HG02973 (cell line): ENCODE measurements around the gene GRAMD2A.
"Not testable (repeated sequence)": the region's sequence is repeated elsewhere in the genome, so short reads cannot be mapped to it uniquely, and the experiment has no call there.

ENCODE experiments used
- ATAC-seq: cut with Tn5 transposase; IDR thresholded peaks from one replicate; pipeline ENCODE4 v1.9.1; 2021; ENCODE audit warnings: moderate library complexity; ENCODE audit not compliant: unreplicated experiment

GRAMD2A gene

DNA sequence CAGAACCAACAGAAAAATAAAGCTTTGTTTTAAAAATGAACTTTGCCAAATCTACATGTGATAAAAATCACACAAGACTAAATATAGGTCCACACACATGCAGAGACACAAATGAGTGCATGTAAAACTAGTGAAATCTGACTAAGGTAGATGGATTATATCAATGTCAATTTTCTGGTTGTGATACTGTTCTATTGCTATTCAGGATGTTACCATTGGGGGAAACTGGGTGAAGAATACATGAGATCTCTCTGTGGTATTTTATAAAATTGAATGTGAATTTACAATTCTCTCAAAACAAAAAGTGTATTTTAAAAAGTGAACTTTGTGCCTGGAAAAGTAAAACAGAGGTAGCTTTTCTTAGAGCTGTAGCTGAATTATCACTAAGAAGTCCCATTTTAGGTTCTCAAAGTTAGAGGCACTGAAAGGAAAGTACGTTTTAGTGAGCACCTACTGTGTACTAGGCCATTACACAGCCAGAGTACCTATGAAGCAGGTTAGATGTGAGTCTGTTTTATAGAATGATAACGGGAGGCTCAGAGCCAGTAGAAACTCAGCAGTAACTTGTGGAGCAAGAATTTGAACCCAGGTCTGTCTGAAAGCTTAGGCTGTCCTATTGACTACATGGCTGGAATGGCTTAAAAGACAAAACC is 8.2 kb downstream of the GRAMD2A start:
- ATAC-seq: no peak

DNA sequence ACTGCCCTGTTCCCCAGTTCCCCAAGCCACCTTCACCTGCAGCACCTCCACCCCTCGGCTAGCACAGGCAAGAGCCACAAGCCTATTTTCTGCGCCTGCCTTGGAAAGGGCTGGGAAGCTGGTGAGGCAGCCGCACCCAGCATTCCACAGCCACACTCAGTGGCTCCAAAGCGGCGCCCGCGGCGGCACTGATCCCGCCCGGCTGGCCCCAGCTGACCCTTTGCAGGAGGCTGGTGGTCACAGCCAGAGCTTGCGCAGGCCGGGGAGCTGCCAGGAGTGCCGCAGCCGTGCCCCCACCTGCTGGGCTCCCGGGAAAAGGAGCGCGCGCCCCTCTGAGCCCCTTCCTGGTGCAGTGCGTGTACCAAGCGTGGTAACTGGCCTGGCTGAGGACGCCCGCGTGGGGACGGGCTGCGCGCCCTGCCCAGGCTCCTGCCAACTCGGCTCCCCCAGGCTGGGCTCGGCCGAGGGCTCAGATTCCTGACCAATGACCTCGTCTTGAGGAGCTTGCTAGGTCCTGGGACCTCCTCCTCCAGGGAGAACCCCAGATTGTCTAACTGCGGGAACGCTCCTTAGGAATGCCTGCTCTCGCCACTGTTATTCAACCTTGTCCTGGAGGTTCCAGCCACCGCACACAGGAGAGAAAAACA is 13.3 kb downstream of the GRAMD2A start:
- no peak for ATAC-seq

DNA sequence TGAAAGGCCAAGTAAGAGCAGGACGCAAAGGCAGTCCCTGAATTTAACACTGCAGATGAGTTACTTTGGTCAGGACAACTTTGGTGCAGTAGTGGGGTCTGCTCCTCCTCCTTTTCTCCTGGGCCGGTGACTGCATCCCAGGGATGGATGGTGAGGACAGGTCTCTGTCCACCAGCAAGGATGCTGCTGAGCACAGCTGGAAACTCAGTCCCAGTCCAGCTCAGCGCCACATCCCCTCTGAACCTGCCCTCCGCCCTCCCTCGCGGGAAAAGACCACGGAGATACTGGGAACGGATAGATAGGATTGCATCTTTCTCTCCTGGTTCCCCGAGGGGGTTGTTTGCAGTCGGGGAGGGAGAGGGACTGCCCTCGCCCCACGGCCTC is 13.8 kb downstream of the GRAMD2A start:
- ATAC-seq: no peak

DNA sequence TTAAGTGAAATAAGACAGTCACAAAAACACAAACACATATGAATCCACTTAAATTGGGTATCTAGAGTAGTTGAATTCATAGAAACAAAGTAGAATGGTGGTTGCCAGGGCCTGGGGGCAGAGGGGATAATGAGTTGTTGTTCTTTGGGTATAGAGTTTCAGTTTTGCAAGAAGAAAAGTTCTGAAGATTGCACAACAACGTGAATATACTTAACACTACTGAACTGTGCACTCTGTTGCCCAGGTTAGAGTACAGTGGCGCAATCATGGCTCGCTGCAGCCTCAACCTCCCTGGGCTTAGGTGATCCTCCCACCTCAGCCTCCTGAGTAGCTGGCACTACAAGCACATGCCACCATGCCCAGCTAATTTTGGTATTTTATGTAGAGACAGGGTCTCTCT is 14.9 kb downstream of the GRAMD2A start:
- no peak for ATAC-seq

DNA sequence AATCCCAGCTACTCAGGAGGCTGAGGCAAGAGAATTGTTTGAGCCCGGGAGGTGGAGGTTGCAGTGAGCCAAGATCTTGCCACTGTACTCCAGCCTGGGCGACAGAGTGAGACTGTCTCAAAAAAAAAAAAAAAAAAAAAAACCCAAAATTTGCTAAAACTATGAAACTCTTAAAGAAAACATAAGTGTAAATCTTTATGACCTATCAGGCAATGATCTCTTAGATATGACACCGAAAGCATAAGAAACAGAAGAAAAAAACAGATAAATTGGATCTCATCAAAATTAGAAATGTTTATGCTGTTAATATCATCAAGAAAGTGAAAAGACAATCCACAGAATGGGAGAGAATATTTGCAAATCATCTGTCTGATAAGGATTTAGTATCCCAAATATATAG is 15.3 kb downstream of the GRAMD2A start:
- no peak for ATAC-seq

DNA sequence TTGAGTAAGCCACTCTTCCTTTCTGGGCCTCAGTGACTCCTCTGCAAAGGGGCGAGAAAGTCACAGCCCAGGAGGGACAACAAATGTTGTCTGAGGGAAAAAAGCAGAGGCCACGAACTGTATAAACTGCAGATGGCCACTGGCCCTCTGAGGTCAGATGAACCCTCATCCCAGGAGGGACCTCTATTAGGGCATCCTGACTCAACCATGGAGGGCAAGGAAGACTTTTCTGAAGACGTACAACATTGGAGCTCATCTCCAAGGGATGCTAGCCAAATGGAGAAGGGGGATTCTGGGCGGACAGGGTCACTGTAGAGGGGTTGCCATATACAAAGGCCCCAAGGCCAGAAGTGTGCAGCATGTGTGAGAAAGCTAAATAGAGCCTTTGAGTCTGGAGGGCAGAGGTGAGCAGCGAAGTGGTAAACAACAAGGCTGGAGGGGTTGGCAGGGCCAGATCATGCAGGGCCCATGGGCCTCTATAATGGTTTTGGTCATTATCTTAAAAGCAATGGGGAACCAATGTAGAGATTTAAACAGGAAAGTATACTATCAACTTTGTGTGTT is 16.7 kb downstream of the GRAMD2A start:
- ATAC-seq: no peak

DNA sequence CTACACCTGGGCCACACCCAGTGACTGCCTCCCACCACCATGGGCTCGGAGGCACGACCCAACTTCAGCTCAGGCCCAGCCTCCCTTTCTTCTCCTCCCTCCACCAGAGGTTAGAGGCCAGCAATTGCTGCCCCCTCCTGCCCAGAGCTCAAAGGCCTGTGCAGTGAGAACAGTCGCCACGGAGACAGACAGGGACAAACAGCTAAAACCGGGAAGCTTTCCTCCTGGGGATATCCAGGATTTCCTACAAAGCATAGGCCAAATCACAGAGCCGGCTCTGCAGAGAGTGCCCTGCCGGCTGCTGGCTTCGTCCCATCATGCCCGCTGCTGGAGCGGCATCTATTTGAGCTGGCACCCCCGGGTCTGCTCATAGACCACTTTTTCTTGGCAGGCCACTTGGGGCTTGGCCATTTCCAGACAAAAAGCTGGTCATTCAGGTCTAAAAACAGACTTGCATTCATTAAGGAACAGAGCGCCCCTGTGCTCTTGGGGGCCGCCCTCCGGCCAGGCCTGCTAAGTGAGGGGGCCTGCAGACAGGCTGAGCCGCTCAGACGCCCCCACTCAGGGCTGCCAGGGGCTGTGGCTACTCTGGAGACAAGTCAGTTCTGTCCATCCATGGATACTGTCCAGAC is 17.5 kb downstream of the GRAMD2A start:
- no peak for ATAC-seq

DNA sequence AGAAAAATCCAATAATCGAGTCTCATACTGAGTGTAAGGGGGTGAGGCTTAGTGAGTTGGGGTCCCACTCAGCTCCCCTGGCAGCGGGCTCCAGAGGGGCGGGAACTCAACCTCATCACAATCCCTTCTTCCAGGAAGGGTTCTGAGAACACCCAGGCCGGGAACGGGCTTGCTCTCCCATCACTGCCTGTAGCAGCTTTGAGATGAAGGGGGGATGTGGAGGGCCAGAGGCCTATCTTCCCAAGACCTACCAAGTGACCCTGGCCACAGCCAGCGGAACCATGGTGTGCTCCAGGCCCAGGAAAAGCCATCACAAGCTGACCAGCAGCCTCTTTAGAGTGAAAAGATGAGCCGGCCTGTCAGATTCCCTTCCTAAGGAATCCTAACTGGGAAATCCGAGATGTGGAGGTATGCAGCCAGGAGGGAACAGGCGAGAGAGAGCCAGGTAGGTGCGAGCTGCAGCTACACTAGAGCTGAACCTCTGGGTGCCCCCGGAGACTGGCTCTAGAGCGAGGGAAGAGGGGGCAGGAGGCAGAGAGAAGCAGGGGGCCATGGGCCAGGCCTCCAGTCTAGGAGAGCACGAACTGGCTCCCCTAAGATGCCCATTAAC is 18.5 kb downstream of the GRAMD2A start:
- no peak for ATAC-seq

DNA sequence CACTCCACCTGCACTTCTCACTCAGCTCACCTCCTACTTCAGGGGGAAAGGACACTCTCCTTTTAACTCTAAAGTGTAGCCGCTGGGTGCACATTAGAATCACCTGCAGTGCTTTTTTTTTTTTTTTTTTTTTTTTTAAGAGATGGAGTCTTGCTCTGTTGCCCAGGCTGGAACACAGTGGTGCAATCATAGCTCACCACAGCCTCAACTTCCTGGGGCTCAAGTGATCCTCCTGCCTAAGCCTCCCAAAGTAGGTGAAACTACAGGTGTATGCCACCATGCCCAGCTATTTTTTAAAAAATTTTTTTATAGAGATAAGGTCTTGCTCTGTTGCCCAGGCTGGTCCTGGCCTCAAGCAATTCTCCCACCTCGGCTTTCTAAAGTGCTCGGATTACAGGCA is 20.8 kb downstream of the GRAMD2A start:
- ATAC-seq: no peak

DNA sequence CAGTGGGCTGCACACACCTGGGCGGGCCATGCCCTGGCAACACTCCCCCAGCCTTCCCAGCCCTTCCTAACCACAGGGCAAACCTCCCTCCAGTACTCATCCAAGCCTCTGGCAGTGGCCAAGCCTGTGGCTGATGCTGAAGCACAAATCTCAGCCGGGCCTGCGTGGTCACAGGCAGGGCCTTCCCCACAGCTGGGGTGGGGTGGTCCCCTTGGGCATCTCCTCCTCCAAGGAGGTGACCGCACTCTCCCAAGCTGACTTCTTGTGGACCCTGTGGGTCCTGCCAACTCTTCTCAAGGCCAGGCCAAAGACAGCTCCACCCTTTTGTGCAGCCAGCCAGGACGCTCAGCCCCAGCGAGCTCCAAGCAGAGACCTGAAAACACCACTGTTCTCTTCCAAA is 21.4 kb downstream of the GRAMD2A start:
- ATAC-seq: no peak

DNA sequence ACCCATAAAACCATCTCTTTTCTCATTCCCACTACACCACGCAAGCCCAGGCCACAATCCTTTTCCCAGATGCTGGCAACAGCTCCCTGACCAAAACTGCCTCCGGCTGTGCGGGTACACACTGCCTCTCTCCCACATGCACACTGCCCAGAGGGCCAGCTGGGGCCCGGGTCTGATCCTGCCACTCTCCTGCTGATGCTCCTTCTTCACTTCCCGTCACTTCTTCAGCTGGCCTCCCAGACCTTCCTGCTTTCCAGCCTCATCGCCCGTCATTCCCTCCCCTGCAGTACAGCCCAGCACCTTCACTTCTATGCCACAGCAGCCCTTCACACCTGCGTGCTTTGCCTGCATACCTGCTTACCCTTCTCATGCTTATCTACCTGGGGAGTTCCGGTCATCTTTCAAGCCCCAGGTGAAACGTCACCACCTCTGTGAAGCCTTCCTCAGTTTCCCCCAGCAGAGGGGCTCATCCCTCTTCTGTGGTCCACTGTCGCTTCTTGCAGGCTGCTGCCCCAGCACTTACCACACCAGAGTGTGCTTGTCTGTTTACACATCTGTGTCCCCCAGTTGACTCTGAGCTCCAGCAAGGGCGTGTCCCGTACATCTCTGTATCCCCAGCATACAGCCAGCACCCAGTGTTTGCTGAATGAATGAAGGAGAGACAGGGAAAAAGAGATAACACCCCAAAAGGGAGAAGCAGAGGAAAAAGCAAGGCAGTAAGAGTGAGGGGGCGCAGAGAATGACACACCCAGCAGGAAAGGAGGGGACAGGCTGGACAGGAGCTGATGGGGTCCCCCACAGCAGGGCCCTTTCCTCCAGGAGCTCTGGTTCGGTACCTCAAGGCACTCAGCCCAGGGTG is 22.2 kb downstream of the GRAMD2A start:
- no peak for ATAC-seq

DNA sequence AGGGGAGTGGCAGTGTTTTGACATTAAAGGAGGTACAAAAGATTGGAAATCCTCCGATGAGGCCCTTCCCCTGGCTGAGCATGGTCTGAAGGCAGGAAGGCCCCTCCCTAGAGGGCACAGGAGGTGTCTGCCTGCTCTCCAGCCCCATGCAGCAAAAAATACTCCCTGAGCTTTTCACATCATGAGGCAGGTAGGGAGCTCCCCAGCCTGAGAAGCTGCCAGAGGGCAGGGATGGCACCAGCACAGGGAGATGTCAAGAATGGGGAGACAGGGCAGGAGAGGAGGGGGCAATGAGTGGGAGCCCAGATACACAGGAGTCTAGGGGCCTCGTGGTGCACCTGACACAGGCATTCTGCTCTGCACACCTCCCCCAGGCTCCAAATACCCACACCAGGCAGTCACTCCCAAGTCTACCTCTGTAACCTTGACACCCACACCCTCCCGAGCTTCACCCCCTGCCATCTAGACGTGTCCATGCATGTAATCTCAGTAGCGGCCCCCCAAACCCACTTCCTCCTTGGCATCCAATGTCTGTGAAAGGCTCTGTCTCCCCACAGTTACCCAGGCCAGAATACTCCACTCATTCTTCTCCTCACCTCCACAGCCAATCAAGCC is 22.9 kb downstream of the GRAMD2A start:
- ATAC-seq: no peak

DNA sequence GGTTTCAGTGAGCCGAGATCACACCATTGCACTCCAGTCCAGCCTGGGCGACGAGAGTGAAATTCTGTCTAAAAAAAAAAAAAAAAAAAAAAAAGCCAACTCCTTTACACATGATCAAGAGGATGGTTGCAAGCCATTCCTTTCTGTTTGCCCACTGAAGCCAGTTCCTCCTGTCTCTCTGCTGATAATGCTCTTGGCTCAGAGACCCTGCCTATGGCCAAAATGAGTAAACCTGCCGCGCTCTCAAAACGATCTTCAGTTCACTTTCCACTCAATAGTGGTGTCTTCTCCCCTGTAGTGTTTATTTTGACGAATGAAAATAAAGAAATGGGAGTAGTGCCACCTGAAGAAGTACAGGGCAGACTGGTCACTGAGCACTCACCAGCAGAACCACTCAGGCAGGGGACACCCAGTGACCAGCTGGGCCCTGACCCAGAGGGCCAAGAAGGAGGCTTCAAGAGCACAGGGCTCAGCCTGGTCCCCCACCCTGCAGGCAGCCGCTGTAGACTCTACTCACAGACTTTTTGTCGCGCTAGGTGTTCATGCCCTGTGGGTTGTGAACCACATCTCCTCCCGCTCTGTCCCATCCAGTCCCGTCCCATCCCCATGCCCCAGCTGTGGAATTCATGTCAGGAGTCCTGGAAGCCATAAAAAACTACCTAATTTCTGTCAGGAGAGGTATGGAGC is 23.6 kb downstream of the GRAMD2A start:
- ATAC-seq: no peak

DNA sequence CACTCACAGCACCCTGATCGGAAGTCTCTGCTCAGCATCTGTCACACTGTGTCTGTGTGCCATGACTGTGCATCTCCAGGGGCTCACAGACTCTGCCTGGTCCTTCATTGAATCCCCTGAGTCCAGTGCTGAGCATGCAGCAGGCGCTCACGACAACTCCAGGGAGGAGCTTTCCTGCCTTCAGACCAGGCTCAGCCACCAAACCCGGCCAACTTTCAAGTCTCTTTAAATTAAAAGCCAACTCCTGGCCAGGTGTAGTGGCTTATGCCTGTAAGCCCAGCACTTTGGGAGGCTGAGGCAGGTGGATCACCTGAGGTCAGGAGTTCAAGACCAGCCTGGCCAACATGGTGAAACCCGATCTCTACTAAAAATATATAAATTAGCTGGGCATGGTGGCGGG is 24.2 kb downstream of the GRAMD2A start:
- ATAC-seq: no peak

DNA sequence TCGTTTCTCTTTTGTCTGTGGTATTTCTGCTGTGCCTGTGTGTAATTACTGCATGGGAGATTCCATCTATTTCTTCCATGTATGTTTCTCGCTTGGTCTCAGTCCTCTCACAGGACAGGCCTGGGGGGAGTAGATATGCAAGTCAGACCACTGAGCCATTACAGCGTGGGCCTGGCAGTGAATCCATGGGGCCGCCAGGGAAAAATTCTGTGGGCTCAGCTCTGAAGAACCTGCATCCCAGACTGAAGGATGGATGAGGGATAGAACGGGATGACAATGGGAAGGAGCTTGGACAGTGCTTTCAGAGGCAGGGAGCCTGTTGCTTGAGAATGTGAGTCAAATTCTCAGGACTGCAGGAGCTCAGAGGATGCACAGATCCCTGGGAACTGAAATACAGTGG is 24.8 kb downstream of the GRAMD2A start:
- no peak for ATAC-seq

DNA sequence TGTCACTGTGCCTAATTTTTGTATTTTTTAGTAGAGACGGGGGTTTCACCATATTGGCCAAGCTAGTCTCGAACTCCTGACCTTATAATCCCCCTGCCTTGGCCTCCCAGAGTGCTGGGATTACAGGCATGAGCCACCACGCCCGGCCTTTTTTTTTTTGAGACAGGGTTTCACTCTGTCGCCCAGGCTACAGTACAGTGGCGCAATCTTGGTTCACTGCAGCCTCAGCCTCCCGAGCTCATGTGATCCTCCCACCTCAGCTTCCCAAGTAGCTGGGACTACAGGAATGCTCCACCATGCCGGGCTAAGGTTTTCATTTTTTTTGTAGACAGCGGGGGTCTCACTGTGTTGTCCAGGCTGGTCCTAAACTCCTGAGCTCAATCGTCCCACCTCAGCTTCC is 25.6 kb downstream of the GRAMD2A start:
- not testable (repeated sequence) for ATAC-seq

DNA sequence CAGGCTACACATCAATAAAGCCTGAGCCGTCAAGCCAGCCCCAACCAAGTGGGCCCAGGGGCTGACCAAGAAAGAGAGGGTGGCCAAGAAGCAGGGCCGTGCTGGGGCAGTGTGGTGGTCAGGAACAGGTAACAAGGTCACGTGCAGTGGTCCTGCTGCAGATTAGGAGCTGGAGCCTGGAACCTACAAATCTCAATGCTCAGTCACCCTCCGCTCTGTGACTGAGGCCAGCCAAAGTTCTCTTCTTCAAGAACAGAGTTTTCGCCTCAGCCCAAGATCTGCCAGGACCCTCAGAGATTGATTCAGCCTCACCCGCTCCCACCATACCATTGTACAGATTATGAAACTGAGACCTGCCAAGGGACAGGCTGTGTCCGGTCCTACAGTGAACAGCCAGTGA is 26.9 kb downstream of the GRAMD2A start:
- ATAC-seq: no peak

DNA sequence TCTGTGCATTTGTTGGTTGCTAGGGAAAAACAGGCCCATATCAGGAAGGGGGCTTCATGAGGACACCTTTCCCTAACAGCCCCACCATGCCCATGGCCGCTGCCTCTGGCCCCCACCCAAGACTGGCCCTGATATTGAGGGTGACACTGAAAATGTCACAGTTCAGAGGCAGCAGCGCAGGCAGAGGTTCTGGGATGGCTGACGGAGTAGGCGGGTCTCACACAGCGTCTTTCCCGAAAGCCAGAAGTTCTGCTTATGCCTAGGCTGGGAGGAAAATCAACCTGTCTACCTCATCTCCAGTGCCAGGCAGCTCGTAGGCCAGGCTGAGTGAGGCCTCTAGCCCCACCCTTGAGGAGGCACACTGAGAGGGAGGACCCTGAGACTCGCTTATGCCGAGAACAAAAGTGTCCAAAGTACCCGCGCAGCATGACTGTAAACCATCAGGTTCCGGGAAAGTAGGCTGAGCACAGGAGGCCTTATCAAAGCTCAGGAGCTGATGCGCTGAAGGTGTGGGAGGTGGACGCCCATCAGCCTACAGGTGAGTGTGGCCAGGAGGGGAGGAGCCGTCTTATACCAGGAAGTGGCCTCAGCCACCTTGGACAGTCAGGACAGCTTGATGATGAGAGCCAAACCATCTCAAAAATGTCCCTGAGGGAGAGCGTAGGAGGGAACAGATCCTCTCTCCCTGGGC is 27.5 kb downstream of the GRAMD2A start:
- ATAC-seq: no peak

DNA sequence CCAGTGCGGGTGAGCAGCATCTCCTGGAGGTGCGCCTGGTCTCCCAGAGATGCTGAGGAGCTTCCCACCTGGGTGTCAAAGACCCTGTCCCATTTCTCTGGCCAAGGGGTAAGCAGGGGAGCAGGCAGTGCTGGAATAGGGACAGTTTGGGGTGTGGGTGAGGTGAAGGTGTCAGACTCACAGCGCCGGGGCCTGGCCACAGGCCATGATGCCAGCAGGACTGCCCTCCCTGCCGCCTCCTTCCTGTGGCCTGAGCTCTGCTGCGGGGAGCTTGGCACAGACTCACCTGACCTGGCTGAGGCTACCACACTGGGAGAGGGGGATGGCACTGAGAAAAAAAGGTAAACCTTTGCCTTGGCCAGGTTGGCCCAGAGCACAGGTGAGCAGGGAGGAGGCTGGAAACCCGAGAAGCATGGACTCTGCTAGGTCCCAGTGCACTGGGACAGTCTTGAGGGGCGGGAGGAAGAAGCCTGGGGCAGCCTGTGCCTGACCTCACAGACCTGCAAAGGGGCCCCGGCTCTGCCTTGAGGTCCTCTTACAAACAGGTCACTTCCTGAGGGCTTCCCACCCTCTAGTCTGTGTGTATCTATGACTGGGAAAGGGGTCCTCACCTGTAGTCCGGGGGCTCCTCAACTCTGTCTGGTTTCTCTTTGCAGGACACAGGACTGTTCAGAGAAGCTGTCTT is 28.2 kb downstream of the GRAMD2A start:
- ATAC-seq: no peak
